Caco-2 (cell line): ENCODE measurements around the gene CEBPZ. TPM values are rescaled to one million over a fixed set of nuclear protein-coding genes. Genes with fewer than 3 reads are reported as not detected.
"Not testable (repeated sequence)": the region's sequence is repeated elsewhere in the genome, so short reads cannot be mapped to it uniquely, and the experiment has no call there.

Experiments
- BruUV-seq: library from RNA; stranded (reverse); fragments of 400-500 nt; replicated peaks from 2 replicates; lab custom pipeline; 2021; lab: Mats Ljungman, UMichigan
- CTCF ChIA-PET: fragments of 300-600 bp; sonication (Branson Sonifier 250); formaldehyde crosslinking; loops from one replicate; lab custom pipeline; 2022; ENCODE audit warnings: antibody characterized with exemption; lab: Charles Lee
- POLR2A ChIA-PET: fragments of 300-600 bp; sonication (Branson Sonifier 250); formaldehyde crosslinking; loops from one replicate; lab custom pipeline; 2022; ENCODE audit warnings: antibody characterized with exemption; lab: Charles Lee
- DNase-seq, 2 experiments: peaks; one replicate each; pipeline versions ENCODE4 v3.0.0 to v3.0.0-alpha.2; 2020 to 2022
- H3K27me3 ChIP-seq: replicated peaks from 2 replicates; pipeline ENCODE4 v1.6.0; 2011; ENCODE audit warnings: low read length; ENCODE audit not compliant: control insufficient read depth, insufficient read depth
- H3K36me3 ChIP-seq: 2 replicates; pipeline ENCODE4 v1.5.1; 2011; ENCODE audit warnings: low read length; ENCODE audit not compliant: control insufficient read depth, insufficient read depth
- H3K4me1 ChIP-seq: fragments of 250-450 bp; sonication (Bioruptor Pico); 2 replicates; pipeline ENCODE4 v1.5.1; 2020; ENCODE audit warnings: mild to moderate bottlenecking
- H3K4me3 ChIP-seq: 2 replicates; pipeline ENCODE4 v1.5.1; 2011; ENCODE audit warnings: low read depth, mild to moderate bottlenecking, control low read depth, low read length
- H3K9me3 ChIP-seq: fragments of 250-450 bp; sonication (Bioruptor Pico); 2 replicates; pipeline ENCODE4 v1.5.1; 2020; ENCODE audit warnings: mild to moderate bottlenecking, moderate library complexity
- H3K27ac Mint-ChIP-seq: one replicate; pipeline ENCODE4 v1.8.0; 2022; ENCODE audit warnings: mixed read lengths; ENCODE audit not compliant: unreplicated experiment
- H3K27me3 Mint-ChIP-seq: one replicate; pipeline ENCODE4 v1.8.0; 2022; ENCODE audit warnings: mixed read lengths; ENCODE audit not compliant: insufficient read depth, unreplicated experiment
- H3K36me3 Mint-ChIP-seq: one replicate; pipeline ENCODE4 v1.8.0; 2022; ENCODE audit warnings: mild to moderate bottlenecking, mixed read lengths; ENCODE audit not compliant: insufficient read depth, unreplicated experiment
- H3K4me1 Mint-ChIP-seq: one replicate; pipeline ENCODE4 v1.8.0; 2022; ENCODE audit warnings: low read depth, mixed read lengths; ENCODE audit not compliant: unreplicated experiment
- H3K4me3 Mint-ChIP-seq: one replicate; pipeline ENCODE4 v1.8.0; 2022; ENCODE audit warnings: mild to moderate bottlenecking, moderate library complexity, mixed read lengths; ENCODE audit not compliant: unreplicated experiment
- H3K9me3 Mint-ChIP-seq: one replicate; pipeline ENCODE4 v1.8.0; 2022; ENCODE audit warnings: mixed read lengths; ENCODE audit not compliant: unreplicated experiment
- intact Hi-C: fragments of 100-400 bp; cut with micrococcal nuclease; formaldehyde crosslinking; loops from one replicate; pipeline ENCODE4 v1.10.0; 2022; ENCODE audit not compliant: unreplicated experiment
- total RNA-seq: library from RNA; stranded (reverse); gene quantifications from 2 replicates; pipeline ENCODE4 v1.2.3, GENCODE V29; 2022
- TF ChIP-seq, protein P1 (sequence below), 2 experiments: fragments of 200-600 bp in 1 of 2; IDR thresholded peaks; 1 replicate in 1 of 2; 2 replicates in 1 of 2; pipeline versions ENCODE4 v1.5.1 to v1.8.0; 2011 to 2022; ENCODE audit warnings: antibody characterized with exemption in 1 of 2, control low read depth in 1 of 2, inconsistent platforms in 1 of 2, low read depth in 1 of 2, low read length in 1 of 2, mild to moderate bottlenecking in 1 of 2, moderate library complexity in 1 of 2; ENCODE audit not compliant: insufficient read depth in 1 of 2, severe bottlenecking in 1 of 2, unreplicated experiment in 1 of 2

The CEBPZ gene
- total RNA-seq, 1 experiment from 2014 or later = 93.3 TPM

- H3K4me1 Mint-ChIP-seq = no peaks in the 10 kb centered on the region
- POLR2A ChIA-PET = no interaction called here
- peaks cover 95% of the 10 kb centered on the region for H3K36me3 Mint-ChIP-seq
- no peaks in the 10 kb centered on the region for H3K4me1 ChIP-seq
- H3K9me3 Mint-ChIP-seq = peaks cover 30% of the 10 kb centered on the region
- no peaks in the 10 kb centered on the region for H3K27me3 Mint-ChIP-seq
- peaks cover 10% of the 10 kb centered on the region; the same call in 1 of the 2 replicates for H3K36me3 ChIP-seq
- DNase-seq = no peak
- H3K9me3 ChIP-seq = peaks cover 12% of the 10 kb centered on the region
- intact Hi-C loops = no loop called here
- H3K4me3 Mint-ChIP-seq = no peak overlapping the region
- no peak overlapping the region for H3K4me3 ChIP-seq
- CTCF ChIA-PET = no interaction called here
- H3K27me3 ChIP-seq = no peaks in the 10 kb centered on the region
- H3K27ac Mint-ChIP-seq = peak overlapping the region; percentile 50
- no TSS peak for BruUV-seq
- TF ChIP-seq, protein P1, sequence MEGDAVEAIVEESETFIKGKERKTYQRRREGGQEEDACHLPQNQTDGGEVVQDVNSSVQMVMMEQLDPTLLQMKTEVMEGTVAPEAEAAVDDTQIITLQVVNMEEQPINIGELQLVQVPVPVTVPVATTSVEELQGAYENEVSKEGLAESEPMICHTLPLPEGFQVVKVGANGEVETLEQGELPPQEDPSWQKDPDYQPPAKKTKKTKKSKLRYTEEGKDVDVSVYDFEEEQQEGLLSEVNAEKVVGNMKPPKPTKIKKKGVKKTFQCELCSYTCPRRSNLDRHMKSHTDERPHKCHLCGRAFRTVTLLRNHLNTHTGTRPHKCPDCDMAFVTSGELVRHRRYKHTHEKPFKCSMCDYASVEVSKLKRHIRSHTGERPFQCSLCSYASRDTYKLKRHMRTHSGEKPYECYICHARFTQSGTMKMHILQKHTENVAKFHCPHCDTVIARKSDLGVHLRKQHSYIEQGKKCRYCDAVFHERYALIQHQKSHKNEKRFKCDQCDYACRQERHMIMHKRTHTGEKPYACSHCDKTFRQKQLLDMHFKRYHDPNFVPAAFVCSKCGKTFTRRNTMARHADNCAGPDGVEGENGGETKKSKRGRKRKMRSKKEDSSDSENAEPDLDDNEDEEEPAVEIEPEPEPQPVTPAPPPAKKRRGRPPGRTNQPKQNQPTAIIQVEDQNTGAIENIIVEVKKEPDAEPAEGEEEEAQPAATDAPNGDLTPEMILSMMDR (IDR thresholded peaks at IDR 0.05; ENCODE audit: insufficient read depth in 1 of 2, low read depth in 1 of 2, low read length in 1 of 2, severe bottlenecking in 1 of 2, unreplicated experiment in 1 of 2) = no peak
Measured at GRCh38 chr2:37205689-37206341, 25.6 kb downstream of the CEBPZ start.

GRCh38 chr2:37205071-37205661, 26.2 kb downstream of the CEBPZ start:
- CTCF ChIA-PET, POLR2A ChIA-PET, intact Hi-C loops, H3K4me3 ChIP-seq, H3K27me3 Mint-ChIP-seq, H3K4me1 ChIP-seq, DNase-seq, H3K4me1 Mint-ChIP-seq, H3K27me3 ChIP-seq, BruUV-seq, H3K4me3 Mint-ChIP-seq: not testable (repeated sequence)
- peaks cover 12% of the 10 kb centered on the region for H3K36me3 ChIP-seq
- Mint-ChIP-seq H3K9me3 (peaks cover 30% of the 10 kb centered on the region), H3K36me3 (peaks cover 95% of the 10 kb centered on the region), H3K27ac (peak overlapping the region; percentile 50)
- H3K9me3 ChIP-seq = peaks cover 12% of the 10 kb centered on the region

DNA sequence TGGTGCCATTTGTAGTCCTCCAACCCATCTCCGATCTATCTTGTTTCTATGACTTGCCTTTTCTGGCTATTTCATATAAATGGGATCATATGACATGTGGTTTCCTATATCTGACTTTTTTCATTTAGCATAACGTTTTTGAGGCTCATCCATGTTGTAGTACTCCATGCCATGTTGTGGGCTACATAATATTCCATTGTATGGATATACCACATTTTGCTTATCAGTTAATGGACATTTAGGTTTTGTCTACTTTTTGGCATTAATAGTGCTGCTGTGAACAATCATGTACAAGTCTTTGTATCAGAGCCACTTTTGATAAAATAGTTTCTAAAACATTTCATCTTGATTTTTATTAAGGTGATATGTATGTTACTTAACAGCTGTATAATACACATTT, 27.7 kb downstream of the CEBPZ start:
- Histone ChIP-seq H3K36me3 (peaks cover 8% of the 10 kb centered on the region), H3K4me3 (no peak overlapping the region), H3K9me3 (peaks cover 5% of the 10 kb centered on the region; the same call in 1 of the 2 replicates), H3K4me1 (no peaks in the 10 kb centered on the region), H3K27me3 (no peaks in the 10 kb centered on the region)
- H3K27ac Mint-ChIP-seq = no peak overlapping the region
- TF ChIP-seq, protein P1 (IDR thresholded peaks at IDR 0.05; ENCODE audit: insufficient read depth in 1 of 2, low read depth in 1 of 2, low read length in 1 of 2, severe bottlenecking in 1 of 2, unreplicated experiment in 1 of 2) = no peak
- CTCF ChIA-PET = no interaction called here
- no TSS peak for BruUV-seq
- peaks cover 93% of the 10 kb centered on the region for H3K36me3 Mint-ChIP-seq
- DNase-seq = no peak
- no peaks in the 10 kb centered on the region for H3K27me3 Mint-ChIP-seq
- peaks cover 30% of the 10 kb centered on the region for H3K9me3 Mint-ChIP-seq
- H3K4me3 Mint-ChIP-seq = no peak overlapping the region
- no peaks in the 10 kb centered on the region for H3K4me1 Mint-ChIP-seq
- POLR2A ChIA-PET = no interaction called here
- intact Hi-C loops = no loop called here
